Fibroblast of skin of scalp (primary cell): ENCODE data around the gene RNF44. TPM values are rescaled to one million over a fixed set of nuclear protein-coding genes. Genes with fewer than 3 reads are reported as not detected.

ENCODE experiments used
- DNase-seq: peaks from one replicate; pipeline ENCODE4 v3.0.0-alpha.2; 2013
- polyA plus RNA-seq, 2 experiments: library from polyadenylated mRNA; unstranded; fragments of 120-200 nt; gene quantifications; one replicate each; pipeline ENCODE4 v1.2.1, GENCODE V29; 2013; ENCODE audit not compliant: insufficient read length in 2 of 2

The RNF44 gene
- polyA plus RNA-seq (2013, experiment 1 of 2; ENCODE audit: insufficient read length): 9.9 TPM
- polyA plus RNA-seq (2013, experiment 2 of 2; ENCODE audit: insufficient read length): 10.0 TPM

DNA sequence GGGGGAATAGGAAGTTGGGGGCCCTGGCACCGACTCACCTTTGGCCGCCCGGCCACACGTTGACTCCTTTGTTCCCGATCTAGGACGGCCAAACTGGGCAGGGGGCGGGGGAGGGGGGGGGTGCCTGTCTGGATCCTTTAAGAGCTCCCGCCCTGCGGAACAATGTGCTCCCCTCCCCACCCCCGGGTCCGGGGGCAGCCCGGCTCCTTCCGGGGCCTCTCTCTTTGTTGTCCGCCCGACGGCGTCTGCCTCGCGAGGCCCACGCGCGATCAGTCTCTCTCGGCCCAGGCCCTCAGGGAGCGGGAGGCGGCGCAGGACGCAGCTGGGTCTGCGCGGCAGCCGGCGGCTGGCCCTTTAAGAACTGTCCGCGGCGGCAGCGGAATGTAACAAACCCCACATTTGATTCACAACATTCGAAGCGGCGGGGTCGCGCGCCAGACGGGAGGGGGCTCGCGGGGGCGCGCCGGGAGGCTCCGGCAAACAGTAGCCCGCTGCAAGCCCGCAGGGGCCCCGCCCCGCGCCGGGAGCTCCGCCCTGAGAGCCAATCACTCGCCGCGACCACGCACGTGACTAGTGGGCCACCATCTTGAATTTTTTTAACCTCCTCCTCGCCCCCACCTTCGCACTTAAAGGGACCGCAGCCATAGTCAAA lies at the start of gene RNF44:
Gene RNF44 (minus strand): TSS at position 501 of the 652 bp plus-strand sequence. CDS start 4,930 bp downstream, outside the sequence.
- peak; percentile 98 for DNase-seq

DNA sequence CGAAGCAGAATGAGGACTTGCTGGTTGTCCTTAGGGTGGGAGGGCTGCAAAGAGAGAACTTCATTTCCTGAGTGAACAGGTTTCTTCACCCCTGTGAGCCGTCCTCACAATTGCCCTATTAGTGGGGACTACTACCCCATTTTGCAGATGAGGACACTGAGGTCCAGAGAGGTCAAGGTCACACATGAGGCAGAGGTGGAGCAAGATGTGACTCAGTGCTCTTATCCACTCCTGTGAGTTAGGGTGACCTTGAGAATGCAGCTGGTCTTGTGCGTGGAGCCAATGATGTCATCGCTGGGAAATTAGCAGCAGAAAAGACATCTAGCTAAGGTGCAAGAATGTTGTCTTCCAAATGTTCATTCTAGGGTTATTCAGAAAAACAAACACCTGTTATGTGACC lies 45.9 kb upstream of the RNF44 start:
- no peak for DNase-seq

DNA sequence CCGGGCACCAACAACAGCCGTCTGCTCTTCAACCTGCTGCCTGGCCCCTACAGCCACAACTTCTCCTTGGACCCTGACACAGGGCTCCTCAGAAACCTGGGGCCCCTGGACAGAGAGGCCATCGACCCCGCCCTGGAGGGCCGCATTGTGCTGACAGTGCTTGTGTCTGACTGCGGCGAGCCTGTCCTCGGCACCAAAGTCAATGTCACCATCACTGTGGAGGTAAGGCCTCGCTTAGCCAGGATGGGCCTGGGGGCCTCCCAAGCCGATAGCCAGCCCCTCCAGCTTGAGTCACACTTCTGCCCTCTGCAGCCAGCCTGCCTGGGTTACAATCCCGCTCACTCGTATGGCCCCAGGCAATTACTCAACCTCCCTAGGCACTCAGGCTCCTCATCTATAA lies 44.2 kb upstream of the RNF44 start:
- DNase-seq: no peak

DNA sequence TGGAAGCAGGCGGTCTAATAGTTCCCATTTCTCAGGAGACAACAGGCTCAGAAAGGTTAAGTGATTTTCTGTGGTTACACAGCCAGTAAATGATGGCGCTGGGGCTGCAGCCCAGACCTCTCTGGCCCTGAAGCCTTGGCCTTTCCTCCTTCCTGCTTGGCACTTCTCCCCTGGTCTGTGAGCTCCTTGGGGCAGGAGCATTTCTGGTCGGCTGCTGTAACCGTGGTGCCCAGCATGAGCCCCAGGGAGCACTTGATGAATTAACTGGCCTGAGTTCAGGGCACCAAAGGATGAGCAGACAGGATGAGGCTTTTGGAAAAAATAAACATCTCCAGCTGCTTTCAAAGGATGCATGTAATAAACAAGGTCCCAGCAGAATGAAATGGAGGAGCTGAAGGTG lies 42.1 kb upstream of the RNF44 start:
- no peak for DNase-seq

DNA sequence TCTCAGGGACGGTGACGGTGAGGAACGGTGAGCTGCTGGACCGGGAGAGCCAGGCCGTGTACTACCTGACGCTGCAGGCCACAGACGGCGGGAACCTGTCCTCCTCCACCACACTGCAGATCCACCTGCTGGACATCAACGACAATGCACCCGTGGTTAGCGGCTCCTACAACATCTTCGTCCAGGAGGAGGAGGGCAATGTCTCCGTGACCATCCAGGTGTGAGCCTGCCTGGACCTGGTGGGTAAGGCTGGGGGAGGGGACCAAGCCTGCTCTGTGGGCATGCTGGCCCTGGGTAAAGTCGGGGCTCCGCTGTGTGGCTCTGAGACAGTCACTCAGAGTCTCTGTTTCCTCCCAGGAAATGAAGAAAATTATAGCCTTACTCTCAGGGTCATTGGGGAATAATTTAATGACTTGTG lies 41.2 kb upstream of the RNF44 start:
- peak; percentile 13 for DNase-seq

DNA sequence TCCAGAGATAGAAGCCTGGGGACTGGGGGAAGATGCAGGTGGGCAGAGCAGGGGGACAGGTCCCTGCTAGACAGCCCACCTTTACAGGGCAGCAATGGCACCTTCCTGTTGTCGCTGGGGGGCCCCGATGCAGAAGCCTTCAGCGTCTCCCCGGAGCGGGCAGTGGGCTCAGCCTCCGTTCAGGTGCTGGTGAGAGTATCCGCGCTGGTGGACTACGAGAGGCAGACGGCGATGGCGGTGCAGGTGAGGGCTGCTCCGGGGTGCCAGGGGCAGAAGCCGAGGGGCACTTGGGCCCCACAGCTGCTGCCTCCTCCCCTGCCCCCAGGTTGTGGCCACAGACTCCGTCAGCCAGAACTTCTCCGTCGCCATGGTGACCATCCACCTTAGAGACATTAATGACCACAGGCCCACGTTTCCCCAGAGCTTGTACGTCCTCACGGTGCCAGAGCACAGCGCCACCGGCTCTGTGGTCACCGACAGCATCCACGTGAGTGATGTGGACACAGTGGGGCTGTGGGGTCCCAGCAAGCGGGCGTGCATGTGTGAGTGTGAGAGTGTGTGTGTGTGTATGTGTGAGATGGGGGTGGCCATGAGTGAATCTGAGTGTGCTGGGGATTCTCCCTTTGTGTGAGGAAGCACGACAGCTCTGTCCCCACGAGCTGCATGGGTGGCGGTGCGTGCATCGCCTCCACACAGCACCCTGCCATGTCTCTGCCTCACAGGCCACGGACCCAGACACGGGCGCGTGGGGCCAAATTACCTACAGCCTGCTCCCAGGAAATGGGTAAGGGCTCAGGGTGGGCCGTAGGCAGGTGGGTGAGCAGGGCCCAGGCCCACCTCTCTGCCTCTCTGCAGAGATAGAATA lies 40.3 kb upstream of the RNF44 start:
- DNase-seq: no peak

DNA sequence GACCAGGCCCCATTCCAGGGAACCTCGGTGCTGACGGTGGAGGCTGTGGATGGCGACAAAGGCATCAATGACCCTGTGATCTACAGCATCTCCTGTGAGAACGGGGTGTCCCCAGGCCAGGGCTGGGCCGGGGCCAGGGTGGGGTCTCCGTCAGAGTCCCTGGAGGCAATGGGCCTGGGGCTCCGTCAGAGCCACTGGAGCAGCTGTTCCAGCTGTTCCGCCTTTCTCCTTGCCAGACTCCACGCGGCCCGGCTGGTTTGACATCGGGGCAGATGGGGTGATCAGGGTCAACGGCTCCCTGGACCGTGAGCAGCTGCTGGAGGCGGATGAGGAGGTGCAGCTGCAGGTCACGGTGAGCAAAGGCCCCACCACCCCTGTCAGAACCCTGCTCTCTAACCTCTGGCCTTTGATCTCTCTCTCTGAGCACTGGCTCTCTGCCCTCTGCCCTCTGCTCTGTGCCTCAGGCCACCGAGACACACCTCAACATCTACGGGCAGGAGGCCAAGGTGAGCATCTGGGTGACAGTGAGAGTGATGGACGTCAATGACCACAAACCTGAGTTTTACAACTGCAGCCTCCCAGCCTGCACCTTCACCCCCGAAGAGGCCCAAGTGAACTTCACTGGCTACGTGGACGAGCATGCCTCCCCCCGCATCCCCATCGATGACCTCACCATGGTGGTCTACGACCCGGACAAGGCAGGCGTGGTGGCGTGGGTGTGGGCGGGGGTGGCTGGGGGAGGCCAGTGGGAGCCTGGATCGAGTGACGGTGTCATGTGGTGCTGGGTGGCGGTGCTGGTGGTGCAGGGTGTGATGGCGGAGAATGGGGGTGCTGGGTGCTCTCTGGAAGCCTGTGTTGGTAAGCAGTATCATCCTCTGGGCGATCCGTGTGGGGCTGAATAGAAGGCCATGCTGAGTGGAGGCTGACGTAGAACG lies 38.6 kb upstream of the RNF44 start:
- no peak for DNase-seq

DNA sequence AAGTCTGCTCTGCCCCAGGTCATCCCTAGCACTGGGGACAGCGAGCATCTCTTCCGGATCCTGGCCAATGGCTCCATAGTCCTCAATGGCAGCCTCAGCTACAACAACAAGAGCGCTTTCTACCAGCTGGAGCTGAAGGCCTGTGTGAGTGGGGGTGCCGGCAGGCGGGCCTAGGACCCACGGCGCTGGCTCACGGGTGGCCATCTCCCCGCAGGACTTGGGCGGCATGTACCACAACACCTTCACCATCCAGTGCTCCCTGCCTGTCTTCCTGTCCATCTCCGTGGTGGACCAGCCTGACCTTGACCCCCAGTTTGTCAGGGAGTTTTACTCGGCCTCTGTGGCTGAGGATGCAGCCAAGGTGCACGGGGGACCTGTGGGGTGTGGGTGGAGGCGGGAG lies 37.9 kb upstream of the RNF44 start:
- DNase-seq: no peak

DNA sequence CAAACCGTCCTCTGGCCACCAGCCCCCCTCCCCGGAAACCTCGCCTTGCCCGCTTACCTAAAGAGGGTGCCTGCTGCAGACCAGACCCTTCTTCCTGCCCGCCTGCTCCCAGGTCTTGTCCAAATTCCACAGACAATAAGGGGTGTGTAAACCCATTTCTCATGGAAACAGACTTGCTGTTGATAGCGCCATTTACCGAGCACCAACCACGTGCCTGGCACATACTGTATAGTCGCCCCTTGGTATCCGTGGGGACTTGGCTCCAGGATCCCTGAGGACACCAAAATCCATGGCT lies 37.0 kb upstream of the RNF44 start:
- DNase-seq: no peak

DNA sequence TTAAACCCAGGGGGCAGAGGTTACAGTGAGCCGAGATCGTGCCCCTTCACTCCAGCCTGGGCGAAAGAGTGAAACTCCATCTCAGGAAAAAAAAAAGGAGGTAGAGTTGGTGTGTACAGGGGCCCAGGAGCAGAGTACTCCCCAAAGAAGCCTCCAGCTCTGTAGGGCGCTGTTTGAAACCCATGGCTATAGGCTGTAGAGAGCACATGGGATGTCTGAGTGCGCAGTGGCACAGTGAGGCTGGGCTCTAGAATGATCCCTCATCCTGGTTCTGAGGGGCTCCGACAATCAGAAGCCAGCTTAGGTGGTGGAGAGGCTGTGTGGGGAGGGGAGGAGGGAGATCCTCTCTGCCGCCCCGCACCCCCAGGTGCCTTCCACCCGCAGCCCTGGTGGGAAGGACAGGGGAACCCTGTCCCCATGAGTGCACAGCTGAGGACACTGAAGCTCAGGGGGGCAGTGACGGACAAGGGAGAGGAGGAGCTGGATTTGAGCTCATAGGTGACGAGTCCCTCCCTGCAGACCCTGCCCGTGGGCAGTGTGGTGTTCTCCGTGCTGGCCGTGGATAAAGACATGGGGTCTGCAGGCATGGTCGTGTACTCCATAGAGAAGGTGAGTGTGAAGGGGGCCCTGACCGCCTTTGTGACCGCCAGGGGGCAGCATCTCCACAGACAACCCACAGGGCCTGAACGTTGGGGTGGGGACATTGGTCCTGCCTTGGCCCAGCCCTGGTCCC lies 36.5 kb upstream of the RNF44 start:
- peak; percentile 47 for DNase-seq

DNA sequence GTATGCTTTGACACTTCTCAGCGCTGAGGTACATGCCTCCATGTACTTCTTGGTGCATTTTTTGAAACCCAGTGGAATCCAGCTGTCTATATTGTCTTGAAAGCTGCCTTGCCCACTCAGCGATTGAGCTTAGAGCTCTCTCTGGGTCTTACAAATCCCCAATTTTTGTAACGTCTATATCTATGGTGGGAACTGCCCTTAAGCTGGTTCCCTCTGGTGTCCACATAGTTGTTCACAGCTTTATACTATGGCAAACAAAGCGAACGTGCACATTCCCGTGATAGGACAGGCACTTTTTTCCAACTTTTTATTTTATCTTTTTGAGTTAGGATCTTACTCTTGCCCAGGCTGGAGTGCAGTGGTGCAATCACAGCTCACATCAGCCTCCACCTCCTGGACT lies 32.8 kb upstream of the RNF44 start:
- DNase-seq: peak; percentile 8

DNA sequence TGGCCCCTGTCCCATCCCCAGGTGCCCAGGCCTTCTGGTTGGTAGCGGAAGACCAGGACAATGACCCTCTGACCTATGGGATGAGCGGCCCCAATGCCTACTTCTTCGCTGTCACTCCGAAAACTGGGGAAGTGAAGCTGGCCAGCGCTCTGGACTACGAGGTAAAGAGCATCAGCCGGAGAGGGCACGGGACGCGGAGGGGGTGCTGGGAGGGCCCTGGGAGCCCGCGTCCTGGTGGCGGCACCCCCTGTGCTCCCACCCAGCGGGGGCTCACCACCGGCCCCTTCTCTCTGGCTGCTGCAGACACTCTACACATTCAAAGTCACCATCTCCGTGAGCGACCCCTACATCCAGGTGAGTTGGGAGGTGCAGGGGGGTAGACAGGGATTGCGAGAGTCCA lies 31.5 kb upstream of the RNF44 start:
- no peak for DNase-seq

DNA sequence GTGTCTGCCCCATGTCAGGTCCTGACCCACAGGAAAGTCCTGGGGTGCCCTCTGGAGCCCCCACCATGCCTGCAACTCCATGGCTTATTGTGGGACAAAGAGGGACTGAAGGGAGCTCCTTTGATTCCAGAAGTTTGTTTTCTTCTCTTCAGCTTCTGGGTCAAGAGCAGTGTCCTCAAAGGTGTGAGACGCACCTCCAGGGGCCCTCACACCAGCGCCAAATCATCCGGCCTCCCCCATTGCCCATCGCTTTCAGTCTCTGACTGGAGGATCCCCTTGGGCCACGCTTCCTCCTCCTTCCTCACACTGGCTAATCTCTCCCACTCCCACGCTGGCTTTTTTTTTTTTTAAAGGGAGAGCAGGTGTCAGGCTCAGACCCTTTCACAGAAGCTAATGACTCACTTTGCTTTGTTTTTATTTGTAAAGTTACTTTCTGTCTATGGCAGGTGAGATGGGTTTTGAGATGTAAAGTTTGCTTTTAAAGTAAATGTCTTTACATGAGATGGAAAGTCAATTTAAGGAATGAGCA lies 28.6 kb upstream of the RNF44 start:
- no peak for DNase-seq

DNA sequence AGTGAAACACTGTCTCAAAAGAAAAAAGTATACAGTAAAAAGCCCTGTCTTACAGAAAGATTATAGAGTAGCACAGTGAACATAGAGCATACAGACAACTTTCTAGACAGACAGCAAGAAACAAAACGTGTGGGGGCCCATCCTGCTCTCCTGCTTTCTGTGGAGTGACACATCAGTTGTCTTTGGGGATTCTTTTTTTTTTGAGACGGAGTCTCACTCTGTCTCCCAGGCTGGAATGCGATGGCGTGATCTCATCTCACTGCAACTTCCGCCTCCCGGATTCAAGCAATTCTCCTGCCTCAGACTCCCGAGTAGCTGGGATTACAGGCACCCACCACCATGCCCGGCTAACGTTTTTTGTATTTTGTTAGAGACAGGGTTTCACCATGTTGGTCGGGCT lies 26.8 kb upstream of the RNF44 start:
- DNase-seq: peak; percentile 38

DNA sequence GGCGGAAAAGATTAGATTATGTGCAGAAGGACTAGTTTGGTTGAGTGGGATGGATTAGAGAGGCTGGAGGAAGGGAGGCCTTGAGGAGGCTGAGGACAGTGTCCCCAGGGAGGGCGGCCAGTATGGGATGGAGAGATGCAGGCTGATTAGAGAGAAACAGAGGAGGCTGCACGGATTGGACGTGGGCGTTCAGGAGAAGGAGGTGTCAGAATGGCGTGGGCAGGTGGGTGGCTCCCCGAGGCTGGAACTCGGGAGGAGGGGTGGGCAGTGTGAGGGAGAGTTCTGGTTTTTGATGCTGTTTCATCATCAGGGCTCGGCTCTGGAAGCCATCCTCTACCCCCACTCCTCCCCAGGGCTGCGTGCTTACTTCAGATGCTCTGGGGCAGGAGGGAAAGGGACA lies 25.0 kb upstream of the RNF44 start:
- DNase-seq: no peak

DNA sequence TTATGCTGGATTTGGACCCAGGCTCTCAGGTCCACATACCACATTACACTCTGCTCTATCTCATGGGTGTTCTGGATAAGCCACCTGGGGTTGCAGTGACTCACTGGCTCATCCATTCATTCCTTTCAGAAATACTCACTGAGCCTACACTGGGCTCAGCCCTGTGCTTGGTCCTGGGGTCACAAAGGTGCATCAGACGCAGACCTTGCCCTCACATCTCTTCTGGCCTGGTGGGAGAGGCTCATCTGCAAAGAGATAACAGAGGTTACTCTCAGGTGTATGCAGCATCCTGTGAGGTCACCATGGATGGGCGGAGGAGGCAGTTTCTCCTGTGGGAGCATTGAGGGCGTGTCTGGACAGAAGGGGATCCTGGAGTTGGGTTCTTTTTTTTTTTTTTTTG lies 24.1 kb upstream of the RNF44 start:
- DNase-seq: no peak

DNA sequence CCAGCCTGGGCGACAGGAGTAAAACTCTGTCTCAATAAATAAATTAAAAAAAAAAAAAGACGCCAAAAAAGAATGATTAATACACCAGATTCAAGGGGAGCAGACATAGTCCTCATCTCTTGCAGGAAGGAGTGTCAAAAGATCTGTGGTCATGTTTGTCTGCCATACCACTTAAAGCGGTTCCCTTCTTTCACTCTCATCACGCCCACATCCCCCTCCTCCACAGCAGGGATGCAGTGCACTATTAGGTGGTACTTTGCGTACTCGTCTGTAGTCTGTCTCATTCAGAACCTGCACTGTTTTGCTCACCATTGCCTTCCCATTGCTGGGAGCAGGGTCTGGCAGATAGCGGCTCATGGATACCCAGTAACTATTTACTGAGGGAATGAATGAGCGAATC lies 23.2 kb upstream of the RNF44 start:
- no peak for DNase-seq

DNA sequence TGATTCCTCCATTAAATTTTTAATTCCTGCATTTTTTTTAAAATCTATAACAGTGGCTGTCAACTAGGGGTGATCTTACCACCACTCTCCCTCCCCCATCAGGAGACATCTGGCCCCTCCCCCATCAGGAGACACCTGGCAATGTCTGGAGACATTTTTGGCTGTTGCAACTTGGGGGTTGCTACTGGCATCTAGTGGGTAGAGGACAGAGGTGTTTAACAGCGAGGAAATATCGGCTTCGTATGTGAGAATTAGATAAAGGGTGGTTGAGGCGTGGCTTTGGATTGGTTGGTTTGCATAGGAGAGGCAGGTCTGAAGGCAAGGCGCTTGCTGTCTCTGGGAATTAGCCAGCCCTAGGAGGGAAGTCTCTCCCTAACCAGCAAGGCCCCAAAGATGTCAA lies 22.5 kb upstream of the RNF44 start:
- no peak for DNase-seq

DNA sequence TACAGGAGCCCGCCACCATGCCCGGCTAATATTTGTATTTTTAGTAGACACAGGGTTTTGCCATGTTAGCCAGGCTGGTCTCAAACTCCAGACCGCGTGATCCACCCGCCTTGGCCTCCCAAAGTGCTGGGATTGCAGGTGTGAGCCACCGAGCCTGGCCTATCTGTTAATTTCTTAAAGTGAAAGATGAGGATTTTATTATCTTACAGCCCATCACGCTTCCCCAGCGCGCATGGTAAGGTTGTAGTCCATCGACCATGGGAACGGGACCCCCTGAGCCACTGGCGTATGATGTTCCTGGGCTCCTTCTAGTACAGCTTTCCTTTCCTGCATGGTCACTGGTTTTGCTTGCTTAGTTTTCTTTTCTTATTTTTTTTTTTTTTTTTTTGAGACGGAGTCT lies 20.6 kb upstream of the RNF44 start:
- no peak for DNase-seq

DNA sequence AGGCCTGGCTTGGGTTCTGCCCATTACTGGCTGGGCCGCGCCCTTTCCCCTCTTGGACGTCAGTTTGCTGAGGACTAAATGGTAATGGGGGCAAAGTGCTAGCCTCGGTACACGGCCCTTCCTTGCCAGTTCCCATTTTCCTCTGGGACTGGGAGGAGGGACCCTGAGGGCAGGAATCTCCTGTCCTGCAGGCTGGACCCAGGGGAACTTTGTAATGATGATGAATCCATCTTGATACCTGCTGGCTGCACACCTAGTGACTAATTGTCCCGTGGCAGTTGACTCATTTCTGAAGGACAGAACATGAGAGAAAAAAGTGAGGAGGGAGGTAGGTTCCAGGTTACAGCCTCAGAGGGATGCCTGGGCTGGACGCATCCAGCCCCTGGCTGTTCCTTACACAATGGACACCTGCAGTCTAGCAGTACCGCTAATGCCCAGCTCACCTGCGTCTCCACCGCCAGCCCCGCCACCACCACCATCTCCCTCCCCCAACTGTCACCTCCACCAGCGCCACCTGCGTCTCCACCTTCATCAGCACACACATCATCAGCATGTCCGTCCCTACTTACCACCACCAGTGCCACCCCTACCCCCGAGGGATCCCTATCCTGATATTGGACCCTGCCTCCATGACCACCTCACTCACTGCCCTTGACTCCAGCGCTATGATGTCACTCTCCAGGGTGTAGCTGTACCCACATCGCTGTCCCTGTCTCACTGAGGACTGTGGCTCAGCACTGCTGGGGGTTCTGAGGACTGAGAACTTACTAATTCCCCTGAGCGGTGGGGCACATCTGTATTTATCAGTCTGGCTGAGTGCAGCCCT lies 16.3 kb upstream of the RNF44 start:
- DNase-seq: no peak

DNA sequence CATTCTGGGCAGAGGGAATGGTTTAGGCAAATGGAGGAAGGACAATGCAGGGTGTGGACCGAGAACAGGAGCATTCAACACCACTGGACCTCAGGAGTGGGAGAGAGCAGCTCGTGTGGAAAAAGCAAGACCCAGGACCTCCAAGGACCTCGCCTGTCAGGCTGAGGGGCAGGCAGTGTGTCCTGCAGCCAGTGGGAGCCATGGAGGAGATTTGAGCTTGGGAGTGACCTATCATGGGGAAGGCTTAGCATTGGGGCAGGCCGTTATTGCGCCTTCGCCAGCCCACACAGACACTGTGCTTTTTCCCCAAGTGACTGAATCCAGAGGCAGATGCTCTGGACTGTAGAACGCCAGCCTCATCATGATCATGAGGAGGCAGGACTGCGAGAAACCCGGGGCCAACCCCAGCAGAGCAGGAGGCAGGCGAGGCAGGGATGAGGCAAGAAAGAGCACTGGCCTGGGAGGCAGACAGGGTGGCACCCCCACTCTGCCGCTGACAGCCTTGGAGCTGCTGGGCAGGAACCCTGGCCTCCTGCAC lies 15.2 kb upstream of the RNF44 start:
- no peak for DNase-seq
